Measurements from ENCODE around the gene HPS4.

DNA sequence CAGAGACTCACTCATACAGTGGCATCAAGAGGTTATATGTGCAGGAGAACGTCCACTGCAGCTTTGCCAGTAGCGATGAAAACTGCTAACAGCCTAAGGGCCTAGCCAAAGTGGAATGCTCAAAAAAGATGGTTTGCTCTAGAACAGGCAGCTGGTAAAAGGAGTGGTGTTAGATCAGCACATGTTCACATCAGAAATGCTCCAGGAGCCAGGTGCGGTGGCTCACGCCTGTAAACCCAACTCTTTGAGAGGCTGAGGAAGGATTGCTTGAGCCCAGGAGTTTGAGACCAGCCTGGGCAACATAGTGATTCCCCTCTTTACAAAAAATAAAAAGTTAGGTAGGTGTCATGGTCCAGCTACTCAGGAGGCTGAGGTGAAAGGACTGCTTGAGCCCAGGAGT lies 39.0 kb upstream of the HPS4 start:
- no peak for TF ChIP-seq POLR2A (IDR thresholded peaks at IDR 0.05; ENCODE audit: low read depth, low read length)
- TF ChIP-seq POLR2AphosphoS5 (IDR thresholded peaks at IDR 0.05; ENCODE audit: low read depth, low read length), result no peak
- TF ChIP-seq TAF1 (IDR thresholded peaks at IDR 0.05; ENCODE audit: low read depth, low read length), result no peak
- TF ChIP-seq PAX5 (IDR thresholded peaks at IDR 0.05; ENCODE audit: insufficient read depth, low read length, severe bottlenecking), result no peak
- TF ChIP-seq POU2F2 (IDR thresholded peaks at IDR 0.05; ENCODE audit: low read depth, low read length), result no peak
- no peak for TF ChIP-seq SPI1 (IDR thresholded peaks at IDR 0.05; ENCODE audit: low read depth, low read length)
